GM18505 (cell line): ENCODE results near the gene MAPKBP1.

Source experiments
- ATAC-seq: cut with Tn5 transposase; IDR thresholded peaks from one replicate; pipeline ENCODE4 v1.9.1; 2021; ENCODE audit not compliant: unreplicated experiment
- POLR2A ChIP-seq: IDR thresholded peaks from 4 replicates; pipeline ENCODE4 v1.6.1; 2011; ENCODE audit warnings: borderline replicate concordance; ENCODE audit not compliant: insufficient read depth, insufficient read length; ENCODE audit errors: extremely low read depth

Gene MAPKBP1

GRCh38 chr15:41775651-41776050, 1.4 kb downstream of the MAPKBP1 start:
- TF ChIP-seq POLR2A, result no peak
- no peak for ATAC-seq

GRCh38 chr15:41777421-41777973, 3.2 kb downstream of the MAPKBP1 start:
- no peak for ATAC-seq
- TF ChIP-seq POLR2A, result no peak

- no peak for TF ChIP-seq POLR2A
- ATAC-seq, result no peak
Measured at GRCh38 chr15:41778521-41778920, 4.2 kb downstream of the MAPKBP1 start.

- no peak for TF ChIP-seq POLR2A
Measured at GRCh38 chr15:41779662-41780157, 5.4 kb downstream of the MAPKBP1 start.

GRCh38 chr15:41780266-41780665, 6.0 kb downstream of the MAPKBP1 start:
- no peak for TF ChIP-seq POLR2A

More at GRCh38 chr15:41779662-41780157, 5.4 kb downstream of the MAPKBP1 start:
- ATAC-seq, result no peak

GRCh38 chr15:41780727-41781126, 6.4 kb downstream of the MAPKBP1 start:
- ATAC-seq, result no peak
- no peak for TF ChIP-seq POLR2A

More at GRCh38 chr15:41780266-41780665, 6.0 kb downstream of the MAPKBP1 start:
- no peak for ATAC-seq

GRCh38 chr15:41782371-41783282, 8.3 kb downstream of the MAPKBP1 start:
- TF ChIP-seq POLR2A, result no peak
- ATAC-seq, result no peak

- ATAC-seq, result no peak
- no peak for TF ChIP-seq POLR2A
Measured at GRCh38 chr15:41783296-41783695, 9.0 kb downstream of the MAPKBP1 start.

- ATAC-seq, result no peak
- TF ChIP-seq POLR2A, result no peak
Measured at GRCh38 chr15:41788262-41788661, 14.0 kb downstream of the MAPKBP1 start.

GRCh38 chr15:41789236-41789635, 15.0 kb downstream of the MAPKBP1 start:
- no peak for ATAC-seq
- TF ChIP-seq POLR2A, result no peak

GRCh38 chr15:41789662-41790061, 15.4 kb downstream of the MAPKBP1 start:
- no peak for TF ChIP-seq POLR2A
- ATAC-seq, result no peak

- no peak for ATAC-seq
- TF ChIP-seq POLR2A, result no peak
Measured at GRCh38 chr15:41790169-41790568, 15.9 kb downstream of the MAPKBP1 start.

- ATAC-seq, result no peak
- no peak for TF ChIP-seq POLR2A
Measured at GRCh38 chr15:41790756-41791546, 16.7 kb downstream of the MAPKBP1 start.

GRCh38 chr15:41791547-41791937, 17.3 kb downstream of the MAPKBP1 start:
- TF ChIP-seq POLR2A, result no peak
- ATAC-seq, result no peak

GRCh38 chr15:41792000-41792637, 17.8 kb downstream of the MAPKBP1 start:
- ATAC-seq, result no peak
- TF ChIP-seq POLR2A, result no peak
